Measurements from ENCODE around the gene MFSD2A. TPM values are rescaled to one million over a fixed set of nuclear protein-coding genes. Genes with fewer than 3 reads are reported as not detected.

Gene MFSD2A
- total RNA-seq, 1 experiment from 2014 or later, result 1.4 TPM

- no TSS peak for BruUV-seq (replicated peaks)
- POLR2A ChIA-PET (ENCODE audit: unreplicated experiment), result interaction anchor here (0.6 to 0.7 kb wide), 2 partner anchors 16 to 90 kb away, joined by 5 to 19 read pairs; no protein-coding TSS in a partner anchor
Observed at GRCh38 chr1:39977202-39977601, 22.3 kb downstream of the MFSD2A start.

GRCh38 chr1:39979654-39980053 is 24.7 kb downstream of the MFSD2A start:
- Histone ChIP-seq H3K4me2 (peak overlapping the region; percentile 59; the same call in 1 of the 2 replicates), H3K36me3 (ENCODE audit: low read depth) (no peaks in the 10 kb centered on the region), H3K27me3 (ENCODE audit: insufficient read depth, low read depth) (no peaks in the 10 kb centered on the region), H3K27ac (peak overlapping the region; percentile 65; the same call in 1 of the 2 replicates), H4K20me1 (ENCODE audit: insufficient read depth) (no peaks in the 10 kb centered on the region), H3K4me1 (replicated peaks; ENCODE audit: insufficient read depth) (peaks cover 36% of the 10 kb centered on the region), H3K4me3 (no peak overlapping the region), H3K9me3 (ENCODE audit: insufficient read depth, low read depth) (no peaks in the 10 kb centered on the region), H3F3A (ENCODE audit: insufficient read depth, low read depth) (peaks cover 28% of the 10 kb centered on the region), H2AFZ (no peak overlapping the region), H3K79me2 (ENCODE audit: low read depth) (no peaks in the 10 kb centered on the region), H3K9me2 (ENCODE audit: insufficient read depth) (no peaks in the 10 kb centered on the region)
- intact Hi-C loops (cut with micrococcal nuclease; ENCODE audit: unreplicated experiment), result loop anchor here (1.0 kb wide), 3 partner anchors 9 to 61 kb away; partner anchors contain the start of gene CAP1
- DNase-seq, result no peak
- POLR2A ChIA-PET (ENCODE audit: unreplicated experiment), result no interaction called here
- no peak for TF ChIP-seq EZH2 (IDR thresholded peaks at IDR 0.05; ENCODE audit: low read depth)
- no peak for TF ChIP-seq CTCF (conservative IDR thresholded peaks at IDR 0.05)
- CTCF ChIA-PET, result interaction anchor here (0.8 to 0.9 kb wide), 2 partner anchors 8 to 53 kb away, joined by 3 to 4 read pairs; no protein-coding TSS in a partner anchor
- BruUV-seq (replicated peaks), result no TSS peak

More at GRCh38 chr1:39977202-39977601, 22.3 kb downstream of the MFSD2A start:
- Histone ChIP-seq H4K20me1 (ENCODE audit: insufficient read depth) (no peaks in the 10 kb centered on the region), H3K27me3 (ENCODE audit: insufficient read depth, low read depth) (no peaks in the 10 kb centered on the region), H3K27ac (no peak overlapping the region), H3F3A (ENCODE audit: insufficient read depth, low read depth) (peaks cover 24% of the 10 kb centered on the region), H3K36me3 (ENCODE audit: low read depth) (no peaks in the 10 kb centered on the region), H3K9me3 (ENCODE audit: insufficient read depth, low read depth) (no peaks in the 10 kb centered on the region), H3K4me3 (no peak overlapping the region), H3K4me2 (no peak overlapping the region), H3K79me2 (ENCODE audit: low read depth) (no peaks in the 10 kb centered on the region), H2AFZ (no peak overlapping the region), H3K9me2 (ENCODE audit: insufficient read depth) (no peaks in the 10 kb centered on the region), H3K4me1 (replicated peaks; ENCODE audit: insufficient read depth) (peaks cover 27% of the 10 kb centered on the region)
- DNase-seq, result peak in 1 of 2 experiments; percentile 59
- CTCF ChIA-PET, result interaction anchor here (0.7 to 1.5 kb wide), 5 partner anchors 38 to 178 kb away, joined by 4 to 7 read pairs (median 5); no protein-coding TSS in a partner anchor
- no peak for TF ChIP-seq EZH2 (IDR thresholded peaks at IDR 0.05; ENCODE audit: low read depth)
- TF ChIP-seq CTCF (conservative IDR thresholded peaks at IDR 0.05), result no peak
- intact Hi-C loops (cut with micrococcal nuclease; ENCODE audit: unreplicated experiment), result no loop called here

GRCh38 chr1:39980555-39981313 is 25.8 kb downstream of the MFSD2A start:
- Histone ChIP-seq H3K27me3 (ENCODE audit: insufficient read depth, low read depth) (no peaks in the 10 kb centered on the region), H3K4me2 (peak overlapping the region; percentile 59), H3K4me3 (no peak overlapping the region), H3K27ac (peak overlapping the region; percentile 65), H2AFZ (no peak overlapping the region), H3K9me2 (ENCODE audit: insufficient read depth) (no peaks in the 10 kb centered on the region), H4K20me1 (ENCODE audit: insufficient read depth) (no peaks in the 10 kb centered on the region), H3K36me3 (ENCODE audit: low read depth) (no peaks in the 10 kb centered on the region), H3K79me2 (ENCODE audit: low read depth) (no peaks in the 10 kb centered on the region), H3K9me3 (ENCODE audit: insufficient read depth, low read depth) (no peaks in the 10 kb centered on the region), H3F3A (ENCODE audit: insufficient read depth, low read depth) (peaks cover 28% of the 10 kb centered on the region), H3K4me1 (replicated peaks; ENCODE audit: insufficient read depth) (peaks cover 36% of the 10 kb centered on the region)
- CTCF ChIA-PET, result interaction anchor here (0.9 to 1.4 kb wide), 4 partner anchors 34 to 52 kb away, joined by 3 to 7 read pairs (median 4); no protein-coding TSS in a partner anchor
- intact Hi-C loops (cut with micrococcal nuclease; ENCODE audit: unreplicated experiment), result loop anchor here (1.0 kb wide), 3 partner anchors 8 to 60 kb away; partner anchors contain the start of gene CAP1
- peak; percentile 92 to 97 for DNase-seq
- POLR2A ChIA-PET (ENCODE audit: unreplicated experiment), result interaction anchor here (0.7 kb wide), 2 partner anchors 44 to 77 kb away, joined by 3 read pairs; no protein-coding TSS in a partner anchor
- TSS peak; percentile 95 for BruUV-seq (replicated peaks)
- TF ChIP-seq CTCF (conservative IDR thresholded peaks at IDR 0.05), result no peak
- TF ChIP-seq EZH2 (IDR thresholded peaks at IDR 0.05; ENCODE audit: low read depth), result no peak
